ENCODE measurements around the gene CPE.
"Not testable (repeated sequence)": the region's sequence is repeated elsewhere in the genome, so short reads cannot be mapped to it uniquely, and the experiment has no call there.

CPE gene

GRCh38 chr4:165461159-165461821, 82.5 kb downstream of the CPE start:
- no peak for DNase-seq (ENCODE audit: low read depth in 2 of 3, low spot score in 2 of 3)

GRCh38 chr4:165462009-165462408, 83.2 kb downstream of the CPE start:
- no peak for DNase-seq (ENCODE audit: low read depth in 2 of 3, low spot score in 2 of 3)

- no peak for DNase-seq (ENCODE audit: low read depth in 2 of 3, low spot score in 2 of 3)
Measured at GRCh38 chr4:165464376-165464775, 85.6 kb downstream of the CPE start.

GRCh38 chr4:165464813-165465381, 86.1 kb downstream of the CPE start:
- DNase-seq (ENCODE audit: low read depth in 2 of 3, low spot score in 2 of 3), result no peak

- no peak for DNase-seq (ENCODE audit: low read depth in 2 of 3, low spot score in 2 of 3)
Measured at GRCh38 chr4:165470009-165470408, 91.2 kb downstream of the CPE start.

GRCh38 chr4:165472943-165473676, 94.3 kb downstream of the CPE start:
- no peak for DNase-seq (ENCODE audit: low read depth in 2 of 3, low spot score in 2 of 3)

GRCh38 chr4:165474784-165475705, 96.2 kb downstream of the CPE start:
- no peak for DNase-seq (ENCODE audit: low read depth in 2 of 3, low spot score in 2 of 3)

GRCh38 chr4:165475706-165476070, 96.9 kb downstream of the CPE start:
- no peak for DNase-seq (ENCODE audit: low read depth in 2 of 3, low spot score in 2 of 3)

- no peak for DNase-seq (ENCODE audit: low read depth in 2 of 3, low spot score in 2 of 3)
Measured at GRCh38 chr4:165476214-165477098, 97.6 kb downstream of the CPE start.

- no peak for DNase-seq (ENCODE audit: low read depth in 2 of 3, low spot score in 2 of 3)
Measured at GRCh38 chr4:165477799-165478198, 99.0 kb downstream of the CPE start.

- DNase-seq (ENCODE audit: low read depth in 2 of 3, low spot score in 2 of 3), result no peak
Measured at GRCh38 chr4:165478260-165478659, 99.5 kb downstream of the CPE start.

- no peak for DNase-seq (ENCODE audit: low read depth in 2 of 3, low spot score in 2 of 3)
Measured at GRCh38 chr4:165481053-165481835, 102.4 kb downstream of the CPE start.

- DNase-seq (ENCODE audit: low read depth in 2 of 3, low spot score in 2 of 3), result no peak
Measured at GRCh38 chr4:165489786-165490185, 111.0 kb downstream of the CPE start.

GRCh38 chr4:165492583-165492982, 113.8 kb downstream of the CPE start:
- not testable (repeated sequence) for DNase-seq (ENCODE audit: low read depth in 2 of 3, low spot score in 2 of 3)

GRCh38 chr4:165493359-165493758, 114.6 kb downstream of the CPE start:
- peak; percentile 11 to 51 (median 27) for DNase-seq (ENCODE audit: low read depth in 2 of 3, low spot score in 2 of 3)

GRCh38 chr4:165502916-165503907, 124.4 kb downstream of the CPE start:
- no peak for DNase-seq (ENCODE audit: low read depth in 2 of 3, low spot score in 2 of 3)

GRCh38 chr4:165504184-165504583, 125.4 kb downstream of the CPE start:
- DNase-seq (ENCODE audit: low read depth in 2 of 3, low spot score in 2 of 3), result no peak

Data from activated CD8-positive, alpha-beta memory T cell treated with anti-CD3 and anti-CD28 coated beads for 48 hours (primary cell).